ENCODE data around the gene FHL3.

GRCh38 chr1:38018864-38019343 lies 13.6 kb upstream of the FHL3 start:
- TF ChIP-seq POLR2A (IDR thresholded peaks at IDR 0.05) (no peak), CTCF (IDR thresholded peaks at IDR 0.05) (peak in 2 of 6 experiments; percentile 20 to 41)
